IPS DF 6.9 (cell line): ENCODE results near the gene ST13.

Experiments used
- DNase-seq: peaks from one replicate; pipeline ENCODE4 v3.0.0-alpha.2; 2013; ENCODE audit warnings: low read depth, low spot score
- H3K27ac ChIP-seq: one replicate; pipeline ENCODE4 v1.5.1; 2013; ENCODE audit warnings: low read length, control low read depth
- H3K27me3 ChIP-seq: 2 replicates; pipeline ENCODE4 v1.6.1; 2013; ENCODE audit warnings: mild to moderate bottlenecking, low read length; ENCODE audit not compliant: control insufficient read depth, insufficient read depth
- H3K36me3 ChIP-seq: 2 replicates; pipeline ENCODE4 v1.6.1; 2013; ENCODE audit warnings: low read length; ENCODE audit not compliant: control insufficient read depth, insufficient read depth
- H3K4me1 ChIP-seq: 2 replicates; pipeline ENCODE4 v1.6.1; 2013; ENCODE audit warnings: low read length; ENCODE audit not compliant: control insufficient read depth, insufficient read depth
- H3K4me3 ChIP-seq: 2 replicates; pipeline ENCODE4 v1.5.1; 2013; ENCODE audit warnings: mild to moderate bottlenecking, low read length
- H3K9me3 ChIP-seq: 2 replicates; pipeline ENCODE4 v1.6.1; 2013; ENCODE audit warnings: low read length, inconsistent platforms; ENCODE audit not compliant: control insufficient read depth, insufficient read depth
- WGBS: extraction: QIAGEN DNeasy Blood & Tissue Kit; methylation state at CpG from one replicate; pipeline ENCODE4 v1.1.7; 2013; ENCODE audit warnings: mixed read lengths, missing lambda C conversion rate; ENCODE audit not compliant: insufficient read length, insufficient coverage; 5-methylcytosine and 5-hydroxymethylcytosine counted together

Gene ST13

DNA sequence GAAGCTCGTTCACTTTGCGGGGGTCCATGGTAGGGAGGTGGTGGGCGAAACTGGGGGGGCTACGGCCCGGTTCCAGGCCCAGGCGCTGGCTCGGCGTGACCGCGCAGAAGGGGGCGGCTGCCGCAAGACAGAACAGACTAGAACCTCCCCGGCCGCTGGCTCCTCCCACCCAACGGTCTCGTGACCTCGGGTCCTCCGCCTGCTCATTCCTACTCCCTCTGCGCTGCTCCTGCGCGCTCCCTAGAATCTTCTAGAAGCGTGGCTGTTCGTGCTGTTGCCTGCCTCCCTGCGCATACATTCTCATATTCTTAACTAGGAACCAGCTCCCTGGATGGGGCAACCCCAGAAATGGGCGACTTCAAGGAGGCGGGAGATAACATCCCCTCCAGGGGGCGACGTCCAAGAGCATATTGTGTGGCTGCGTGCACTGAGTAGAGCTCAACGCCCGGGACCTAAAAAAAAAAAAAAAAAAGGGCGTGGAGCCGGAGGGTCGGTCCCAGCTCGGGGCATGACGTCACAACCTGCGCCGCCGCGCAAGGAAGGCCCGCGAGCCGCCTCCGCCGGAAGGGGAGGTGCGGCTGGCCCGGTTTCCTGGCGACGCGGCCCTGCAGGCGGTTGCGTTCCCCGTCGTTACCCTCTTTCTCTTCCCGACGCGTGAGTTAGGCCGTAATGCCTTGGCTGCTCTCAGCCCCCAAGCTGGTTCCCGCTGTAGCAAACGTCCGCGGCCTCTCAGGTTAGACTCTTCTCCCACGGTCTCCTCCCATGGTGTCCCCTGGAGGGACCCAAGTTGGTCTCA is at the start of gene ST13, which contains the start of gene XPNPEP3:
ST13 (minus strand) TSS at position 127 of the 796 bp plus-strand sequence; CDS start at position 28, 99 bp downstream.
XPNPEP3 (plus strand) TSS at position 636 of the 796 bp plus-strand sequence; CDS start at position 670, 34 bp downstream.
- Histone ChIP-seq H3K4me1 (no peaks in the 10 kb centered on the region), H3K4me3 (peak within 1 kb of the TSS; percentile 96), H3K27me3 (no peaks in the 10 kb centered on the region), H3K27ac (no peak within 1 kb of the TSS), H3K9me3 (no peaks in the 10 kb centered on the region), H3K36me3 (no peaks in the 10 kb centered on the region)
- no CpG with 5 or more reads among the region's 63 CpGs for WGBS
- DNase-seq: peak; percentile 91

DNA sequence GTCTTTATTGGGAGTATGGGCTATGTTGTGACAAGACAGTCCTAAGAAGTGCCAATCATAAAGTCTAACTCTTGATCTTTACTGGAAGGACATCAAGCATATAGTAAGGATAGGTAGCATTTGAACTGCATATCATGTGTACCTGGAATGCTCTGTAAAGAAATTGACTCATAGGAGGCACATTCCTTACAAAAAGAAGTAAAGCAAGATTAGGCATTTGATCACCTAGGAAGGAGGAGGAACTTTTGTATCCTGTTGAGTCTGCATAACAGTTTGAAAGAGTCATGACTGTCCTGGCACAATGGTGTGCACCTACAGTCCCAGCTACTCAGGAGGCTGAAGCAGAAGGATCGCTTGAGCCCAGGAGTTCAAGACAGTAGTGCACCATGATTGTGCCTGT is 47.7 kb upstream of the ST13 start:
- no peaks in the 10 kb centered on the region for H3K9me3 ChIP-seq
- no peaks in the 10 kb centered on the region for H3K36me3 ChIP-seq
- no peaks in the 10 kb centered on the region for H3K4me1 ChIP-seq
- no peak overlapping the region for H3K4me3 ChIP-seq
- no peak for DNase-seq
- WGBS: no CpG with 5 or more reads among the region's 1 CpG
- H3K27ac ChIP-seq: no peak overlapping the region
- no peaks in the 10 kb centered on the region for H3K27me3 ChIP-seq

DNA sequence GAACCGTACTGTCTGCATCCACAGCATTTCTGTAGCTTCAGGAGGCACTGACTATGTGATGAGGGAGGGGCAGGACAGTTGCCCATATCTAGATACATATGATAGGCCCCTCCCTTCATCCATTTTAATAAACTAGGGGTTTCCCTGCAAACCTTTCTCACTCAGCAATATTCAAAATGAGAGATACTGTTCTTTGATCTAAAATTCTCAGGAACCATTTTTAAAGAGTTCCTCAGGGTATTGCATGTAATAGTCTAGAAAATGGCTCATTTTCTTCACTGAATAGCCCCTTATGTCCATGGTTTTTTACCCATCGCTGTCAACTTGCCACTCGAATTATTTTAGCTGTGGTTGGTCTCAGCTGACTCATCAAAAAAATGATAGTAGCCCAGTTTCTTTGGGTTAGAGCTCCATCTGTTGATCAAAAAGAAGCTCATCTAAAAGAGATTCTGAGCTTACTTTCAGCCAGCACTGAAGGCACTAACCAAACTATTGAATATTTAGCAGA is 42.5 kb upstream of the ST13 start:
- Histone ChIP-seq H3K4me3 (no peak overlapping the region), H3K27ac (no peak overlapping the region)
- no CpG with 5 or more reads among the region's 3 CpGs for WGBS

DNA sequence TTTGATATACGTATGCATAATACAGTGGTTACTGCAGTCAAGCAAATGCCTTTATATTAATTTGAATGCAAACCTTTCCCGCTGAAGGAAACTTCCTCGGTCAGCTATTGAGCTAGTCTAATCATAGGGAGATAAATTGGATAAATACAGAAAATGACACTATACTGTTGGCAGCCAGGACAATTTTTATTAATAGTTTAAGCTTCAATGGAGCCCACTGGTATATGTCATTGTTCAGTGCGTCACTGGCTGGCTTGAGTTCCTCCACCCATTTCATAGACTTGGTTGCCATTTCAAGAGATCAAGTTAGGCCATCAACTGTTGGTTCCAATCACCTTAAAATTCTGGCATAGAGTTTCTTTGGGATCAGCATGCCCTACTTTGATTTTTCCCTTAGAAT is 38.0 kb upstream of the ST13 start:
- Histone ChIP-seq H3K36me3 (no peaks in the 10 kb centered on the region), H3K4me1 (no peaks in the 10 kb centered on the region), H3K4me3 (no peak overlapping the region), H3K27ac (no peak overlapping the region), H3K9me3 (no peaks in the 10 kb centered on the region), H3K27me3 (no peaks in the 10 kb centered on the region)
- DNase-seq: no peak
- WGBS: no CpG with 5 or more reads among the region's 4 CpGs

More for the DNA sequence above, 42.5 kb upstream of the ST13 start:
- H3K4me1 ChIP-seq: no peaks in the 10 kb centered on the region
- H3K36me3 ChIP-seq: no peaks in the 10 kb centered on the region
- no peaks in the 10 kb centered on the region for H3K9me3 ChIP-seq
- no peaks in the 10 kb centered on the region for H3K27me3 ChIP-seq
- peak; percentile 13 for DNase-seq

DNA sequence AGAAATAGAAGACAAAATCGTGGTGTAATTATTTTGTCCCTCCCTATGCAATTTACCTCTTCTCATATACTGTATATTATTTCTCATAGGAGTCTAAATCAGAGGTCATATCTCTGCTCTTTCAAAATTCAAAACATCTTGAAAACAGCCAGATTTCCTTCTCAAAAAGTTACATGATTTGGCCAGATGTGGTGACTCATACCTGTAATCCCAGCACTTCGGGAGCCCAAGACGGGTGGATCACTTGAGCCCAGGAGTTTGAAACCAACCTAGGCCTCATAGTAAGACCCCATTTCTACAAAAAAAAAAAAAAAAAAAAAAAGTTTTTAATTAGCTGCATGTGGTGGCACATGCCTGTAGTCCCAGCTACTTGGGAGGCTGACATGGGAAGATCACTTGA is 34.4 kb upstream of the ST13 start:
- H3K36me3 ChIP-seq: no peaks in the 10 kb centered on the region
- H3K27ac ChIP-seq: no peak overlapping the region

DNA sequence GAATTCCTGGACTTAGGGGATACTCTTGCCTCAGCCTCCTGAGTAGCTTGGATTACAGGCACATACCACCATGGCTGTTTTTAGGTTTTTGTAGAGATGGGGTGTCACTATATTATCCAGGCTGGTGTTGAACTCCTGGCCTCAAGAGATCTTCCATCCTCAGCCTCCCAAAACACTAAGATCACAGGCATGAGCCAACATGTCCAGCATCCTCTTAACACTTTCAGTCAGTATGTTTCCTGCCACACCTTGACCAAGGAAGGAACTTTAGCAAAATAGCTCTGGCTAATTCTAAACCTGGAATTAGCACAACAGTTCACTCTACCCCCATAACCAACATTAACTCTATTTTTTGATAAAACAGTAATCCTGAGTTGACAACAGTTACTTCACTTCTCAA is 32.7 kb upstream of the ST13 start:
- Histone ChIP-seq H3K27ac (no peak overlapping the region), H3K27me3 (no peaks in the 10 kb centered on the region), H3K9me3 (no peaks in the 10 kb centered on the region), H3K4me1 (no peaks in the 10 kb centered on the region), H3K4me3 (no peak overlapping the region), H3K36me3 (no peaks in the 10 kb centered on the region)
- DNase-seq: no peak

More for the DNA sequence above, 34.4 kb upstream of the ST13 start:
- H3K9me3 ChIP-seq: no peaks in the 10 kb centered on the region
- H3K27me3 ChIP-seq: no peaks in the 10 kb centered on the region
- WGBS: no CpG with 5 or more reads among the region's 3 CpGs
- H3K4me3 ChIP-seq: no peak overlapping the region
- no peaks in the 10 kb centered on the region for H3K4me1 ChIP-seq
- DNase-seq: no peak

DNA sequence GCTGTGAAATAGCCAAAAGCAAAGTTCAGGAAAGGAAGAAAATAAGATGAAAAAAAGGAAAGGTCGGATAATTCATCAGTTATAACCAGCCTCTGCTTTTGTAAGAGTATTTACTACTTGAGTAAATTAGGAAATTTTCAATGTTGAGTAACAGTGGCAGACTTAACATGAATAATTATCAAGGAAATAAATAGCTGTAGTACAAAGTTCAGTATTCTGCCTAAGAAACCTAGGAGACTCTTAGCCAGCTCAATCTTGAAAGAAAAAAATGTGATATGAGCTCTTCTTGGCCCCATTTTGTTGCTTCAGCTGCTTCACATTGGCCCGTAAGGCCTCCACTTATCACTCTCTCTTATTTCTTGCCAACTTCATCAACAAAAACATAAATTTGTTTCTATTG is 22.5 kb upstream of the ST13 start:
- Histone ChIP-seq H3K4me1 (no peaks in the 10 kb centered on the region), H3K36me3 (peaks cover 3% of the 10 kb centered on the region; the same call in 1 of the 2 replicates), H3K4me3 (no peak overlapping the region), H3K27ac (no peak overlapping the region), H3K27me3 (no peaks in the 10 kb centered on the region), H3K9me3 (no peaks in the 10 kb centered on the region)
- DNase-seq: no peak
- WGBS: no CpG with 5 or more reads among the region's 2 CpGs

DNA sequence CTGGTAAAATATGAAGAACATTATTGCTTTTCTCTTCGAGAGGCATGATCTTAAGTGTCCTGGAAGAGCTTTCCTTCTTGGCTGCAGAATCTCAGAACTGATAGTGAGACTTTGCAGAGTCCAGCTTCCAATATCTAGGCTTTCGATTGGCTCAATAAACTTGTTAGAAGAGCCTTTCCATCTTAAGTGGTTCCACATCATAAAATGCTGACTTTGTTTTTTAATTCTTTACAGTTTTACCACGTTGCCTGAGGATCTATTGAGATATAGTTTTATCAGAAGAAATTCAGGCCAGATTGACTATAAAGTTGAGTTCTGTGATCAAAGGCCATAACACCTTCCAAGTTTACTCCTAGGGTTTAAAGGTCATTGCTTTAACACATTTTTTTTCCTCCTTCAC is 21.0 kb upstream of the ST13 start:
- Histone ChIP-seq H3K36me3 (0 out of 2 replicates have a peak, but pooled peaks cover 3% of the 10 kb centered on the region), H3K27me3 (no peaks in the 10 kb centered on the region), H3K4me3 (no peak overlapping the region), H3K4me1 (no peaks in the 10 kb centered on the region), H3K9me3 (no peaks in the 10 kb centered on the region), H3K27ac (no peak overlapping the region)
- WGBS: no CpG with 5 or more reads among the region's 3 CpGs
- DNase-seq: no peak

DNA sequence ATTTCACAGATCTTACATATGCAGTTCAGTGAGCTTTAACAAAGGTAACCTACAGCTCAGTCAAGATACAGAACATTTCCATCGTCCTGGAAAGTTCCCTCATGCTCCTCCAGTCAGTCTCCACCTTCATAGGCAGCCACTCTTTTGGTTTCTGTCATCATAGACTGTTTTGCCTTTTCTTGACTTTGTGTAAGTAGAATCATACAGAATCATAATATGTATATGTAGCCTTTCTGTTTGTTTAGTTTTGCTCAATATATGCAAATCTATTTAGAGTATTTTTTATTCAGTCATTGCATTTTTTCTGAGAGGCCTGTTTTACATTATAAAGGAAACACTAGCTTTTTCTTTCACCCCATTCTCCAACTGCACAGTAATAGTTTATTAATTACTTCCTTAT is 20.5 kb upstream of the ST13 start:
- 0 out of 2 replicates have a peak, but pooled peaks cover 3% of the 10 kb centered on the region for H3K36me3 ChIP-seq
- DNase-seq: no peak
- H3K4me3 ChIP-seq: no peak overlapping the region
- H3K4me1 ChIP-seq: no peaks in the 10 kb centered on the region
- no peak overlapping the region for H3K27ac ChIP-seq
- no peaks in the 10 kb centered on the region for H3K9me3 ChIP-seq
- no CpG with 5 or more reads among the region's 1 CpG for WGBS
- H3K27me3 ChIP-seq: no peaks in the 10 kb centered on the region

DNA sequence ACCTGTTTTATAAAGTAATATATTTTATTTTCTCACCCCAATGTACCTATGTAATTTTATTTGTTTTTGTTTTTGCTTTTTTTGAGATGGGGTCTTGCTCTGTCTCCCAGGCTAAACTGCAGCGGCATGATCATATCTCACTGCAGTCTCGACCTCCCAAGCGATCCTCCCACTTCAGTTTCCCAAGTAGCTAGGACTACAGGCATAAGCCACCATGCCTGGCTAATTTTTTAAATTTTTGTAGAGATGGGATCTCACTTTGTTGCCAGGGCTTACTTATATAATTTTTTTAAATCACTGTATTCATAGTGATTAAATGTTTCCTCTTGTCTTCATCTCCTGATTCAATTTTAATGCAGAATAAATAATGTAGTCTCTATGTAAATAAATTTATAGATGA is 18.7 kb upstream of the ST13 start:
- Histone ChIP-seq H3K27ac (no peak overlapping the region), H3K4me3 (no peak overlapping the region), H3K9me3 (no peaks in the 10 kb centered on the region), H3K4me1 (no peaks in the 10 kb centered on the region), H3K27me3 (no peaks in the 10 kb centered on the region), H3K36me3 (no peaks in the 10 kb centered on the region)
- no peak for DNase-seq
- whole genome bisulfite sequencing: no CpG with 5 or more reads among the region's 3 CpGs

DNA sequence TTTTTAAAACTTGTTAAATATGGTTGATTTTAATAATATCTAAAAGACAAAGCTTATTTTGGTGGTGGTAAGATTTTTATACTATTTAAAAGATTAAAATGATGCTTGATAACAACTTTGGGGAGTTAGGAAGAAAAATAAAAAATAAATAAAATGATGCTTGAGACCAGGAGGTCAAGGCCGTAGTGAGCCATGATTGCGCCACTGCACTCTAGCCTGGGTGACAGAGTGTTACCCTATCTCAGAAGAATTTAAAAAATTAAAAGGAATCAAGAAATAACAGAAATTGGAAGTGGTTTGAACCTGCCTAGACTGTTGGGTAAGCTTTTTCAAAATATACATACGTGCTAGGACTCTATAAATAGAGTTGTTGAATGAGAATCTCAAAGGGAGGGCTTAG is 17.6 kb upstream of the ST13 start:
- Histone ChIP-seq H3K27me3 (no peaks in the 10 kb centered on the region), H3K9me3 (no peaks in the 10 kb centered on the region), H3K4me3 (no peak overlapping the region), H3K4me1 (no peaks in the 10 kb centered on the region), H3K27ac (no peak overlapping the region), H3K36me3 (no peaks in the 10 kb centered on the region)
- no peak for DNase-seq
- no CpG with 5 or more reads among the region's 3 CpGs for WGBS
